ENCODE data around the gene DNAH6. TPM values are rescaled to one million over a fixed set of nuclear protein-coding genes. Genes with fewer than 3 reads are reported as not detected.

The DNAH6 gene
- total RNA-seq, 1 experiment from 2014 or later = not detected

- Histone ChIP-seq H4K20me1 (ENCODE audit: low read length) (no peaks in the 10 kb centered on the region), H3K36me3 (ENCODE audit: low read depth, low read length) (no peaks in the 10 kb centered on the region), H3K9me3 (ENCODE audit: low read length) (no peaks in the 10 kb centered on the region), H3K4me3 (ENCODE audit: low read length) (no peak overlapping the region), H3K9ac (ENCODE audit: low read length) (no peak overlapping the region), H2AFZ (ENCODE audit: low read length) (no peak overlapping the region), H3K4me2 (ENCODE audit: low read length) (no peak overlapping the region), H3K79me2 (ENCODE audit: low read length) (no peaks in the 10 kb centered on the region), H3K9me2 (replicated peaks; ENCODE audit: low read length) (no peaks in the 10 kb centered on the region), H3K4me1 (ENCODE audit: insufficient read depth, low read length) (no peaks in the 10 kb centered on the region), H3K27ac (ENCODE audit: low read length) (no peak overlapping the region), H3F3A (ENCODE audit: low read length, unreplicated experiment) (no peaks in the 10 kb centered on the region), H3K27me3 (ENCODE audit: low read length) (peaks cover 37% of the 10 kb centered on the region; the same call in 1 of the 2 replicates)
- BruUV-seq (replicated peaks) = no TSS peak
- ATAC-seq (no peak), DNase-seq (no peak)
- intact Hi-C loops (cut with micrococcal nuclease) = no loop called here
- TF ChIP-seq EZH2phosphoT487 (IDR thresholded peaks at IDR 0.05; ENCODE audit: borderline replicate concordance, low read length) = no peak
- no peak for TF ChIP-seq CTCF (conservative IDR thresholded peaks at IDR 0.05; ENCODE audit: low read depth, low read length)
- no peak for TF ChIP-seq EZH2 (IDR thresholded peaks at IDR 0.05; ENCODE audit: low read length, unreplicated experiment)
- POLR2A ChIA-PET (ENCODE audit: unreplicated experiment) = no interaction called here
- CTCF ChIA-PET = no interaction called here
Measured at GRCh38 chr2:84815146-84815545, 298.8 kb downstream of the DNAH6 start.

GRCh38 chr2:84816426-84817026 lies 300.2 kb downstream of the DNAH6 start:
- no peak overlapping the region for H3K9ac ChIP-seq (ENCODE audit: low read length)
- H3K36me3 ChIP-seq (ENCODE audit: low read depth, low read length) = no peaks in the 10 kb centered on the region
- no peaks in the 10 kb centered on the region for H3K4me1 ChIP-seq (ENCODE audit: insufficient read depth, low read length)
- H3F3A ChIP-seq (ENCODE audit: low read length, unreplicated experiment) = no peaks in the 10 kb centered on the region
- H3K79me2 ChIP-seq (ENCODE audit: low read length) = no peaks in the 10 kb centered on the region
- ChIA-PET POLR2A (ENCODE audit: unreplicated experiment) (no interaction called here), CTCF (no interaction called here)
- BruUV-seq (replicated peaks) = no TSS peak
- H3K27ac ChIP-seq (ENCODE audit: low read length) = no peak overlapping the region
- no peaks in the 10 kb centered on the region for H4K20me1 ChIP-seq (ENCODE audit: low read length)
- H3K9me2 ChIP-seq (replicated peaks; ENCODE audit: low read length) = no peaks in the 10 kb centered on the region
- no peak for TF ChIP-seq EZH2phosphoT487 (IDR thresholded peaks at IDR 0.05; ENCODE audit: borderline replicate concordance, low read length)
- no peak for TF ChIP-seq CTCF (conservative IDR thresholded peaks at IDR 0.05; ENCODE audit: low read depth, low read length)
- no peak for TF ChIP-seq EZH2 (IDR thresholded peaks at IDR 0.05; ENCODE audit: low read length, unreplicated experiment)
- H3K4me3 ChIP-seq (ENCODE audit: low read length) = no peak overlapping the region
- no peak overlapping the region for H2AFZ ChIP-seq (ENCODE audit: low read length)
- ATAC-seq = no peak
- no peak for DNase-seq
- intact Hi-C loops (cut with micrococcal nuclease) = no loop called here
- peaks cover 39% of the 10 kb centered on the region; the same call in 1 of the 2 replicates for H3K27me3 ChIP-seq (ENCODE audit: low read length)
- no peaks in the 10 kb centered on the region for H3K9me3 ChIP-seq (ENCODE audit: low read length)
- H3K4me2 ChIP-seq (ENCODE audit: low read length) = no peak overlapping the region

GRCh38 chr2:84817239-84817655 lies 300.9 kb downstream of the DNAH6 start:
- no peaks in the 10 kb centered on the region for H3K36me3 ChIP-seq (ENCODE audit: low read depth, low read length)
- no peak overlapping the region for H2AFZ ChIP-seq (ENCODE audit: low read length)
- no peaks in the 10 kb centered on the region for H3K9me3 ChIP-seq (ENCODE audit: low read length)
- POLR2A ChIA-PET (ENCODE audit: unreplicated experiment) = no interaction called here
- H4K20me1 ChIP-seq (ENCODE audit: low read length) = no peaks in the 10 kb centered on the region
- peaks cover 34% of the 10 kb centered on the region; the same call in 1 of the 2 replicates for H3K27me3 ChIP-seq (ENCODE audit: low read length)
- CTCF ChIA-PET = no interaction called here
- DNase-seq (no peak), ATAC-seq (no peak)
- no TSS peak for BruUV-seq (replicated peaks)
- TF ChIP-seq CTCF (conservative IDR thresholded peaks at IDR 0.05; ENCODE audit: low read depth, low read length) = no peak
- TF ChIP-seq EZH2 (IDR thresholded peaks at IDR 0.05; ENCODE audit: low read length, unreplicated experiment) = no peak
- TF ChIP-seq EZH2phosphoT487 (IDR thresholded peaks at IDR 0.05; ENCODE audit: borderline replicate concordance, low read length) = no peak
- no peaks in the 10 kb centered on the region for H3K4me1 ChIP-seq (ENCODE audit: insufficient read depth, low read length)
- no peaks in the 10 kb centered on the region for H3K79me2 ChIP-seq (ENCODE audit: low read length)
- intact Hi-C loops (cut with micrococcal nuclease) = no loop called here
- H3F3A ChIP-seq (ENCODE audit: low read length, unreplicated experiment) = no peaks in the 10 kb centered on the region
- H3K9me2 ChIP-seq (replicated peaks; ENCODE audit: low read length) = no peaks in the 10 kb centered on the region
- H3K4me2 ChIP-seq (ENCODE audit: low read length) = no peak overlapping the region
- no peak overlapping the region for H3K4me3 ChIP-seq (ENCODE audit: low read length)
- H3K27ac ChIP-seq (ENCODE audit: low read length) = no peak overlapping the region
- H3K9ac ChIP-seq (ENCODE audit: low read length) = no peak overlapping the region
